HL-60 (cell line): Measurements from ENCODE around the gene ODF2.

ENCODE experiments used
- DNase-seq, 2 experiments: peaks; one replicate each; pipeline ENCODE4 v3.0.0-alpha.2; 2010 to 2020; ENCODE audit warnings: low read depth in 1 of 2, low spot score in 1 of 2
- H3K27ac ChIP-seq: fragments of 250-450 bp; sonication (Bioruptor Pico); replicated peaks from 2 replicates; pipeline ENCODE4 v1.5.1; 2020; ENCODE audit warnings: mild to moderate bottlenecking, moderate library complexity
- H3K27me3 ChIP-seq: fragments of 250-450 bp; sonication (Bioruptor Pico); 2 replicates; pipeline ENCODE4 v1.5.1; 2021; ENCODE audit warnings: mild to moderate bottlenecking, moderate library complexity; ENCODE audit not compliant: insufficient read depth, poor library complexity, severe bottlenecking
- H3K4me3 ChIP-seq: replicated peaks from 2 replicates; pipeline ENCODE4 v1.5.1; 2011; ENCODE audit warnings: mild to moderate bottlenecking, control low read depth, low read length; ENCODE audit not compliant: insufficient read depth
- GABPA ChIP-seq: IDR thresholded peaks from 2 replicates; pipeline ENCODE4 v1.6.1; 2012; ENCODE audit warnings: low read depth
- POLR2AphosphoS5 ChIP-seq: IDR thresholded peaks from 2 replicates; pipeline ENCODE4 v1.6.1; 2012; ENCODE audit warnings: low read depth
- REST ChIP-seq: IDR thresholded peaks from 2 replicates; pipeline ENCODE4 v1.6.1; 2012; ENCODE audit warnings: low read depth; ENCODE audit not compliant: insufficient replicate concordance
- SPI1 ChIP-seq: IDR thresholded peaks from 2 replicates; pipeline ENCODE4 v1.6.1; 2012; ENCODE audit warnings: low read depth, mild to moderate bottlenecking, borderline replicate concordance
- TF ChIP-seq, protein P1 (sequence below): IDR thresholded peaks from one replicate; pipeline ENCODE4 v1.5.1; 2011; ENCODE audit warnings: low read length, control low read depth, inconsistent platforms; ENCODE audit not compliant: insufficient read depth

The ODF2 gene

DNA sequence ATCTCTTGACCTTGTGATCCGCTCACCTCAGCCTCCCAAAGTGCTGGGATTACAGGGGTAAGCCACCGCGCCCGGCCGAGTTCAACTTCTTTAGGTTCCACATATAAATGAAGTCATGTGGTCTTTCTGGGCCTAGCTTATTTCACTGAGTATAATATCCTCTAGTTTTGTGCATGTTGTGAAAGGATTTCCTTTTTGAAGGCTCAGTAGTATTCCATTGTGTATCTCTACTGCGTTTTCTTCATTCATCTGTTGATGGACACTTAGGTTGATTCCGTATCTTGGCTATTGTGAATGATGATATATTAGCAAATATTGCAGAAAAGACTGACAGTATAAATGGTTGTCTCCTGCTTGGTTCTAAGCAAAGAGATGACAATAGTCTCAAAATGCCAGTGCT lies 20.1 kb downstream of the ODF2 start:
- no peak for TF ChIP-seq POLR2AphosphoS5
- no peak for TF ChIP-seq REST
- no peak for DNase-seq
- Histone ChIP-seq H3K27ac (no peak overlapping the region), H3K4me3 (no peak overlapping the region), H3K27me3 (no peaks in the 10 kb centered on the region)

GRCh38 chr9:128479262-128479661 lies 23.5 kb downstream of the ODF2 start:
- DNase-seq = no peak
- H3K27ac ChIP-seq = no peak overlapping the region
- TF ChIP-seq, protein P1, sequence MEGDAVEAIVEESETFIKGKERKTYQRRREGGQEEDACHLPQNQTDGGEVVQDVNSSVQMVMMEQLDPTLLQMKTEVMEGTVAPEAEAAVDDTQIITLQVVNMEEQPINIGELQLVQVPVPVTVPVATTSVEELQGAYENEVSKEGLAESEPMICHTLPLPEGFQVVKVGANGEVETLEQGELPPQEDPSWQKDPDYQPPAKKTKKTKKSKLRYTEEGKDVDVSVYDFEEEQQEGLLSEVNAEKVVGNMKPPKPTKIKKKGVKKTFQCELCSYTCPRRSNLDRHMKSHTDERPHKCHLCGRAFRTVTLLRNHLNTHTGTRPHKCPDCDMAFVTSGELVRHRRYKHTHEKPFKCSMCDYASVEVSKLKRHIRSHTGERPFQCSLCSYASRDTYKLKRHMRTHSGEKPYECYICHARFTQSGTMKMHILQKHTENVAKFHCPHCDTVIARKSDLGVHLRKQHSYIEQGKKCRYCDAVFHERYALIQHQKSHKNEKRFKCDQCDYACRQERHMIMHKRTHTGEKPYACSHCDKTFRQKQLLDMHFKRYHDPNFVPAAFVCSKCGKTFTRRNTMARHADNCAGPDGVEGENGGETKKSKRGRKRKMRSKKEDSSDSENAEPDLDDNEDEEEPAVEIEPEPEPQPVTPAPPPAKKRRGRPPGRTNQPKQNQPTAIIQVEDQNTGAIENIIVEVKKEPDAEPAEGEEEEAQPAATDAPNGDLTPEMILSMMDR = no peak
- TF ChIP-seq REST = no peak
- TF ChIP-seq POLR2AphosphoS5 = no peak
- no peak for TF ChIP-seq GABPA
- TF ChIP-seq SPI1 = no peak
- H3K27me3 ChIP-seq = no peaks in the 10 kb centered on the region
- no peak overlapping the region for H3K4me3 ChIP-seq

GRCh38 chr9:128481561-128481960 lies 25.8 kb downstream of the ODF2 start:
- H3K27me3 ChIP-seq = no peaks in the 10 kb centered on the region
- H3K27ac ChIP-seq = no peak overlapping the region
- no peak for TF ChIP-seq REST
- TF ChIP-seq, protein P1 = no peak
- no peak for TF ChIP-seq POLR2AphosphoS5
- no peak for TF ChIP-seq GABPA
- TF ChIP-seq SPI1 = no peak
- H3K4me3 ChIP-seq = no peak overlapping the region
- no peak for DNase-seq

DNA sequence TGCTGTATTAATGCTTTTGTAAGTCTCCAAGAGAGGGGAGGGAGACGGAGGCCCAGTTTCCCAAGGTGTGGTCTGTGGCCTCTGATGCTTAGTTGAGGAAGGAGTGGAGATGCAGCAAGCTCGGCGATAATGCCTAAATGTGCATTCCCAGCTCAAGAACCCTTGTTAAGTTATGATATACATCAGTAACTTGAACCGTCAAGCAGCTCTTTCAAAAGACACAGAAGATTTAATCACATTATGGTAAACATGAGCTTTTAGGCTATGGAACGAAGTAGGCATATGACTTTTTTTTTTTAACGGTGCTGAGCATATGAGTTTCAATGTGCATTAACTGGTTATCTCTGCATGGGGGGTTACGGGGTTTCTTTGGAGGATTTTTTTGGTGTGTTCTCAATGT lies 26.4 kb downstream of the ODF2 start:
- Histone ChIP-seq H3K27ac (no peak overlapping the region), H3K27me3 (no peaks in the 10 kb centered on the region), H3K4me3 (no peak overlapping the region)
- TF ChIP-seq REST (no peak), GABPA (no peak), POLR2AphosphoS5 (no peak), SPI1 (no peak)
- TF ChIP-seq, protein P1 = no peak
- no peak for DNase-seq
